NCI-H187 (cell line): ENCODE measurements around the gene SUPT20H.

ENCODE experiments used
- DNase-seq, 2 experiments: peaks; one replicate each; lab custom pipeline; 2025; lab: John Stamatoyannopoulos, UW

The SUPT20H gene

GRCh38 chr13:36999054-36999714 is 60.3 kb downstream of the SUPT20H start, which contains the start of gene ALG5:
ALG5 (minus strand) TSS chr13:36999340; CDS start chr13:36999300, 40 bp downstream.
- DNase-seq: peak; percentile 53 to 82

- no peak for DNase-seq
These were observed 60.9 kb downstream of the SUPT20H start for GRCh38 chr13:36998624-36999041.

DNA sequence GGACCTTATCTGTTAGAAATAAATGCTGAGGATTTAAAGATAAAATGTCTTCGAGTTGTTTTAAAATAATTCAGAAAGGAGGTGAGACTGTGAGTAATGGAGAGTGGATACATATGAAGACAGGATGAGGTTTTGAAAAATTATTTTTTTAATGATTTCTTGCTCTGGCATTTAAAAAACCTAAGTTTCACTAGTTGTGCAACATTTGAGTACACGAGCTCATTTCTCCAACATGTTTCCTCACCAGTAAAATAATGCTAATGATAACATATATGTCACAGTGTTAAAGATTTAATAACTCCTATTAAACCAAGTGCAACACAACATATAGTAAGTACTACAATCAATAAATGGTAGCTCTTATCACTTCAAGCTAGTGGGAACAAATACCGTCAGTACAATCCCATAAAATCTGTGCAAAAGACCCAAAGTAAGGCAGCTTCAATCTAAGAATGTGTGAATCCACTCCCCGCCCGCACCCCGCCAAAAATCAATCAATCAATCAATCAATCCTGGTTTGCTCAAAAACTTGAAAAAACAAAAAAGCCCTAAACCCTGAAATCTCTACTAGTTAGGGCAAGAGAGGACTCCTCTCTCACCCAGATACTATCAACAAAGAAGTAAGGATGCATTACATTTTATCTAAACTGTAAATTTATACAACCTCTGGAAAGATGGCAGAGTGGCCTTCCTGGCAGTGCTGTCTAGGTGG is 61.6 kb downstream of the SUPT20H start:
- no peak for DNase-seq

GRCh38 chr13:36992362-36992761 is 67.1 kb downstream of the SUPT20H start:
- DNase-seq: no peak

GRCh38 chr13:36986462-36987240 is 72.8 kb downstream of the SUPT20H start:
- no peak for DNase-seq

- no peak for DNase-seq
These were observed 78.2 kb downstream of the SUPT20H start for GRCh38 chr13:36981156-36981743.

DNA sequence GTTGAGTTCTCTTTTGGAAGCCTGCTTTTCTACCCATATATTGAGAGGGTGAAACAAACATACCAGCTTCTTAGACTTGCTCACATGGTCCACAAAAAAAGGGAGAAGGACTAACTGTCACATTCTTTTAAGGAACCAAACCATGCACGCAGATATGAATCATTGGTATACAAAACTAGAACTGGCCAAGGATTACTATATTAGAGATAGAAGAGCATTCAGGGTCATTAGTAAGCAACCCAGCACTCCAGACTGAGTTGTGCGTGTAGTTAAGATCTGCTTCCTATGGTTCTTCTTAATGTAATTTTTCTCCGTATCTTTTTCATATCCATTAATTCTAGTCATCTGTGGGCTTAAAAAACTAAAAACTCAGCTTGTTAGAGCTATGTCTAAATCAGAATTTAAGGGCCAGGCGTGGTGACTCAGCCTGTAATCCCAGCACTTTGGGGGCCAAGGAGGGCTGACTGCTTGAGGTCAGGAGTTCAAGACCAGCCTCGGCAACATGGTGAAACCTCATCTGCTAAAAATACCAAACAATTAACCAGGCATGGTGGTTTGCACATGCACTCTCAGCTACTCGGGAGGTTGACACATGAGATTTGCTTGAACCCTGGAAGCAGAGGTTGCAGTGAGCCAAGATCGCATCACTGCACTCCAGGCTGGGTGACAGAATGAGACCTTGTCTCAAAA is 80.0 kb downstream of the SUPT20H start:
- DNase-seq: no peak

DNA sequence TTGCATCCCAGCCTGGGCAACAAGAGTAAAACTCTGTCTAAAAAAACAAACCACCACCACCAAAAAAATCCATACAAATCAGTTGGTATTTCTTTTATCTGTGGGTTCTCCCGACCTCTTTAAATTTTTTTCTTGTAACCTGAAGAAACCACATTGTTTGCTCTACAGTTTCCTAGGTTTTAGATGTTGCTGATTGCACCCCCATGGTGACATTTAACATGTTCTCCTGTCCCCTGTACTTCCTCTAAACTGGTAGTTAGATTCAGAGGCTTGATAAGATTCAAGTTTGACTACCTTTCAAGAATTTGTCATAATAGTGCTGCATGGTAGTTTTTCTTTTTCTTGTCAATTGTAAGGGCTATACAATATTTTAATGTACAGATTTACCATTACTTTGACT is 84.3 kb downstream of the SUPT20H start:
- no peak for DNase-seq

GRCh38 chr13:36973621-36974295 is 85.7 kb downstream of the SUPT20H start:
- DNase-seq: no peak

- no peak for DNase-seq
These were observed 86.5 kb downstream of the SUPT20H start for GRCh38 chr13:36973009-36973408.

- no peak for DNase-seq
These were observed 93.1 kb downstream of the SUPT20H start for GRCh38 chr13:36966404-36966803.

DNA sequence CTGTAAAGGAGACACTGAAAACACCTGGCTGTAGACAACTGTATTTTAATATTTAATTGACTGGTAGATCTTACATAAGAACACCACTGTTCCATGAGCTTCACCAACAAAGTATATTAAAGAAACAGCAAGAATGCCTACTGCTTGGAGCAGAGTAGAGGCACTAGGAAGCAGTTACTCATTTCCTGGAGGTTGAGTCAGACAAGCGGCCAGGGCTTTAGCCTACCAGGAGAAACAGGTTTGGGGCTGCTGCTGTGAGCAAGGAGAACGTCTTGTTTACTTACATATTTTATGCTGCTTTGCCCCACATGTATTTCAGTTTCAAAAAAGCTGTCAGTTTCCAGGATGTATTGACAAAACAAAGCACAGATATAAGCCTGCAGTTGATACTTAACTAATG is 93.7 kb downstream of the SUPT20H start:
- DNase-seq: no peak

- no peak for DNase-seq
These were observed 99.9 kb downstream of the SUPT20H start for GRCh38 chr13:36959456-36960116.
